ENCODE results near the gene GSTO2.

The GSTO2 gene

GRCh38 chr10:104268405-104268712 lies 625 bp upstream of the GSTO2 start:
- Histone ChIP-seq H3K36me3 (ENCODE audit: control insufficient read depth, insufficient read depth, low read length) (no peaks in the 10 kb centered on the region), H3K27me3 (ENCODE audit: control insufficient read depth, insufficient read depth, low read length) (no peaks in the 10 kb centered on the region), H3K4me1 (ENCODE audit: control insufficient read depth, insufficient read depth, low read length) (peaks cover 3% of the 10 kb centered on the region), H3K4me3 (ENCODE audit: low read depth, low read length) (peak overlapping the region; percentile 88), H3K9ac (ENCODE audit: low read depth, low read length) (peak overlapping the region; percentile 71), H3K9me3 (ENCODE audit: control insufficient read depth, insufficient read depth, low read length) (no peaks in the 10 kb centered on the region)

- Histone ChIP-seq H3K4me1 (ENCODE audit: control insufficient read depth, insufficient read depth, low read length) (peaks cover 5% of the 10 kb centered on the region), H3K9me3 (ENCODE audit: control insufficient read depth, insufficient read depth, low read length) (no peaks in the 10 kb centered on the region), H3K36me3 (ENCODE audit: control insufficient read depth, insufficient read depth, low read length) (no peaks in the 10 kb centered on the region), H3K9ac (ENCODE audit: low read depth, low read length) (no peak overlapping the region), H3K27me3 (ENCODE audit: control insufficient read depth, insufficient read depth, low read length) (peaks cover 2% of the 10 kb centered on the region), H3K4me3 (ENCODE audit: low read depth, low read length) (no peak overlapping the region)
These were observed 4.3 kb downstream of the GSTO2 start for GRCh38 chr10:104273286-104273685.

GRCh38 chr10:104273899-104274575 lies 5.1 kb downstream of the GSTO2 start:
- no peaks in the 10 kb centered on the region for H3K9me3 ChIP-seq (ENCODE audit: control insufficient read depth, insufficient read depth, low read length)
- no peak overlapping the region for H3K9ac ChIP-seq (ENCODE audit: low read depth, low read length)
- peaks cover 3% of the 10 kb centered on the region for H3K36me3 ChIP-seq (ENCODE audit: control insufficient read depth, insufficient read depth, low read length)
- peak overlapping the region; percentile 85 for H3K4me3 ChIP-seq (ENCODE audit: low read depth, low read length)
- H3K27me3 ChIP-seq (ENCODE audit: control insufficient read depth, insufficient read depth, low read length) = peaks cover 2% of the 10 kb centered on the region
- H3K4me1 ChIP-seq (ENCODE audit: control insufficient read depth, insufficient read depth, low read length) = peaks cover 5% of the 10 kb centered on the region

- peaks cover 5% of the 10 kb centered on the region for H3K4me1 ChIP-seq (ENCODE audit: control insufficient read depth, insufficient read depth, low read length)
- H3K9ac ChIP-seq (ENCODE audit: low read depth, low read length) = peak overlapping the region; percentile 87
- H3K27me3 ChIP-seq (ENCODE audit: control insufficient read depth, insufficient read depth, low read length) = peaks cover 2% of the 10 kb centered on the region
- no peaks in the 10 kb centered on the region for H3K9me3 ChIP-seq (ENCODE audit: control insufficient read depth, insufficient read depth, low read length)
- H3K4me3 ChIP-seq (ENCODE audit: low read depth, low read length) = peak overlapping the region; percentile 85
- H3K36me3 ChIP-seq (ENCODE audit: control insufficient read depth, insufficient read depth, low read length) = peaks cover 8% of the 10 kb centered on the region
These were observed 6.1 kb downstream of the GSTO2 start for GRCh38 chr10:104274762-104275721.

GRCh38 chr10:104276192-104276591 lies 7.2 kb downstream of the GSTO2 start:
- no peaks in the 10 kb centered on the region for H3K9me3 ChIP-seq (ENCODE audit: control insufficient read depth, insufficient read depth, low read length)
- H3K4me1 ChIP-seq (ENCODE audit: control insufficient read depth, insufficient read depth, low read length) = peaks cover 5% of the 10 kb centered on the region
- H3K27me3 ChIP-seq (ENCODE audit: control insufficient read depth, insufficient read depth, low read length) = peaks cover 2% of the 10 kb centered on the region
- peaks cover 8% of the 10 kb centered on the region for H3K36me3 ChIP-seq (ENCODE audit: control insufficient read depth, insufficient read depth, low read length)
- H3K4me3 ChIP-seq (ENCODE audit: low read depth, low read length) = no peak overlapping the region
- H3K9ac ChIP-seq (ENCODE audit: low read depth, low read length) = no peak overlapping the region

GRCh38 chr10:104277785-104278184 lies 8.8 kb downstream of the GSTO2 start:
- H3K27me3 ChIP-seq (ENCODE audit: control insufficient read depth, insufficient read depth, low read length) = peaks cover 2% of the 10 kb centered on the region
- H3K36me3 ChIP-seq (ENCODE audit: control insufficient read depth, insufficient read depth, low read length) = peaks cover 8% of the 10 kb centered on the region
- H3K4me1 ChIP-seq (ENCODE audit: control insufficient read depth, insufficient read depth, low read length) = peaks cover 5% of the 10 kb centered on the region
- H3K9me3 ChIP-seq (ENCODE audit: control insufficient read depth, insufficient read depth, low read length) = no peaks in the 10 kb centered on the region
- no peak overlapping the region for H3K4me3 ChIP-seq (ENCODE audit: low read depth, low read length)
- no peak overlapping the region for H3K9ac ChIP-seq (ENCODE audit: low read depth, low read length)

- H3K27me3 ChIP-seq (ENCODE audit: control insufficient read depth, insufficient read depth, low read length) = peaks cover 2% of the 10 kb centered on the region
- no peaks in the 10 kb centered on the region for H3K9me3 ChIP-seq (ENCODE audit: control insufficient read depth, insufficient read depth, low read length)
- H3K4me1 ChIP-seq (ENCODE audit: control insufficient read depth, insufficient read depth, low read length) = peaks cover 5% of the 10 kb centered on the region
- no peak overlapping the region for H3K9ac ChIP-seq (ENCODE audit: low read depth, low read length)
- H3K4me3 ChIP-seq (ENCODE audit: low read depth, low read length) = no peak overlapping the region
- H3K36me3 ChIP-seq (ENCODE audit: control insufficient read depth, insufficient read depth, low read length) = peaks cover 8% of the 10 kb centered on the region
These were observed 10.7 kb downstream of the GSTO2 start for GRCh38 chr10:104279550-104280259.

GRCh38 chr10:104281694-104282093 lies 12.7 kb downstream of the GSTO2 start:
- Histone ChIP-seq H3K9ac (ENCODE audit: low read depth, low read length) (no peak overlapping the region), H3K4me1 (ENCODE audit: control insufficient read depth, insufficient read depth, low read length) (no peaks in the 10 kb centered on the region), H3K4me3 (ENCODE audit: low read depth, low read length) (no peak overlapping the region), H3K36me3 (ENCODE audit: control insufficient read depth, insufficient read depth, low read length) (peaks cover 8% of the 10 kb centered on the region), H3K27me3 (ENCODE audit: control insufficient read depth, insufficient read depth, low read length) (no peaks in the 10 kb centered on the region), H3K9me3 (ENCODE audit: control insufficient read depth, insufficient read depth, low read length) (no peaks in the 10 kb centered on the region)

GRCh38 chr10:104284846-104285245 lies 15.9 kb downstream of the GSTO2 start:
- H3K4me3 ChIP-seq (ENCODE audit: low read depth, low read length) = no peak overlapping the region
- H3K9ac ChIP-seq (ENCODE audit: low read depth, low read length) = no peak overlapping the region
- no peaks in the 10 kb centered on the region for H3K9me3 ChIP-seq (ENCODE audit: control insufficient read depth, insufficient read depth, low read length)
- no peaks in the 10 kb centered on the region for H3K4me1 ChIP-seq (ENCODE audit: control insufficient read depth, insufficient read depth, low read length)
- no peaks in the 10 kb centered on the region for H3K27me3 ChIP-seq (ENCODE audit: control insufficient read depth, insufficient read depth, low read length)
- H3K36me3 ChIP-seq (ENCODE audit: control insufficient read depth, insufficient read depth, low read length) = no peaks in the 10 kb centered on the region

- Histone ChIP-seq H3K4me1 (ENCODE audit: control insufficient read depth, insufficient read depth, low read length) (peaks cover 4% of the 10 kb centered on the region), H3K9me3 (ENCODE audit: control insufficient read depth, insufficient read depth, low read length) (no peaks in the 10 kb centered on the region), H3K36me3 (ENCODE audit: control insufficient read depth, insufficient read depth, low read length) (no peaks in the 10 kb centered on the region), H3K27me3 (ENCODE audit: control insufficient read depth, insufficient read depth, low read length) (no peaks in the 10 kb centered on the region), H3K9ac (ENCODE audit: low read depth, low read length) (no peak overlapping the region), H3K4me3 (ENCODE audit: low read depth, low read length) (no peak overlapping the region)
These were observed 18.0 kb downstream of the GSTO2 start for GRCh38 chr10:104286939-104287338.

GRCh38 chr10:104288355-104288754 lies 19.4 kb downstream of the GSTO2 start:
- Histone ChIP-seq H3K4me1 (ENCODE audit: control insufficient read depth, insufficient read depth, low read length) (peaks cover 4% of the 10 kb centered on the region), H3K9me3 (ENCODE audit: control insufficient read depth, insufficient read depth, low read length) (no peaks in the 10 kb centered on the region), H3K4me3 (ENCODE audit: low read depth, low read length) (no peak overlapping the region), H3K36me3 (ENCODE audit: control insufficient read depth, insufficient read depth, low read length) (no peaks in the 10 kb centered on the region), H3K27me3 (ENCODE audit: control insufficient read depth, insufficient read depth, low read length) (no peaks in the 10 kb centered on the region), H3K9ac (ENCODE audit: low read depth, low read length) (no peak overlapping the region)
